Progenitor cell of endocrine pancreas (in vitro differentiated cells): Measurements from ENCODE around the gene AKAP3. TPM values are rescaled to one million over a fixed set of nuclear protein-coding genes. Genes with fewer than 3 reads are reported as not detected.

Experiments
- DNase-seq: peaks from one replicate; pipeline ENCODE4 v3.0.0; 2021; ENCODE audit warnings: low spot score; ENCODE audit not compliant: unreplicated experiment
- H3K27ac Mint-ChIP-seq: 2 replicates; pipeline ENCODE4 v1.8.0; 2021; ENCODE audit warnings: mild to moderate bottlenecking, moderate library complexity, mixed read lengths
- H3K27me3 Mint-ChIP-seq: 2 replicates; pipeline ENCODE4 v1.8.0; 2021; ENCODE audit warnings: mixed read lengths
- H3K36me3 Mint-ChIP-seq: 2 replicates; pipeline ENCODE4 v1.8.0; 2022; ENCODE audit warnings: mixed read lengths; ENCODE audit not compliant: insufficient read depth
- H3K4me1 Mint-ChIP-seq: 2 replicates; pipeline ENCODE4 v1.8.0; 2021; ENCODE audit warnings: low read depth, mixed read lengths
- H3K4me3 Mint-ChIP-seq: 2 replicates; pipeline ENCODE4 v1.8.0; 2021; ENCODE audit warnings: low read depth, mild to moderate bottlenecking, moderate library complexity, mixed read lengths
- H3K9me3 Mint-ChIP-seq: 2 replicates; pipeline ENCODE4 v1.8.0; 2021; ENCODE audit warnings: low read depth, mixed read lengths
- total RNA-seq: library from RNA; stranded (reverse); gene quantifications from 2 replicates; pipeline ENCODE4 v1.2.1, GENCODE V29; 2021
- TF ChIP-seq, protein P1 (sequence below): fragments of 200-600 bp; sonication (generic); IDR thresholded peaks from one replicate; pipeline ENCODE4 v1.5.0; 2021; ENCODE audit warnings: antibody characterized with exemption, mild to moderate bottlenecking; ENCODE audit not compliant: unreplicated experiment

Gene AKAP3
- total RNA-seq, 1 donor from 2014 or later, result 3.3 TPM

DNA sequence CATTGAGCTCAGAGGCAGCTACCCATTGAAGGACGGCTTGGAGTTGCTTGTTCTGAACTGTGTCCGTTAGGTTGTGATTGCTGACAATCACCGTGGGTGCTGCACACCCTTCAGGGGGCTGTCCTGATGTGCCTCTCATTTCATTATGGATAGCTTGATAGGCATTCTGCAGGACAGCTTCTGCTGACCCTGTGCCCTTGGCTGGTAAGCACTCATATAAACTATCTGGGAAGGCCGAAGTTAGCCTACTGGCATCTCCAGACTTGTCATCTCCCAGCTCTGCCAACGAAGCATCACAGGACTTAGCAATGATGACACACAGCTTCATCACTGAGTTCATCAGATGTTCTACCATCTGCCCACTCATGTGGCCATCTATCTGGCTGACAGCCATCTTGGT, 22.3 kb downstream of the AKAP3 start:
- Mint-ChIP-seq H3K27me3 (peaks cover 38% of the 10 kb centered on the region), H3K4me3 (no peak overlapping the region), H3K36me3 (no peaks in the 10 kb centered on the region), H3K27ac (no peak overlapping the region), H3K4me1 (no peaks in the 10 kb centered on the region), H3K9me3 (peaks cover 6% of the 10 kb centered on the region)
- TF ChIP-seq, protein P1, sequence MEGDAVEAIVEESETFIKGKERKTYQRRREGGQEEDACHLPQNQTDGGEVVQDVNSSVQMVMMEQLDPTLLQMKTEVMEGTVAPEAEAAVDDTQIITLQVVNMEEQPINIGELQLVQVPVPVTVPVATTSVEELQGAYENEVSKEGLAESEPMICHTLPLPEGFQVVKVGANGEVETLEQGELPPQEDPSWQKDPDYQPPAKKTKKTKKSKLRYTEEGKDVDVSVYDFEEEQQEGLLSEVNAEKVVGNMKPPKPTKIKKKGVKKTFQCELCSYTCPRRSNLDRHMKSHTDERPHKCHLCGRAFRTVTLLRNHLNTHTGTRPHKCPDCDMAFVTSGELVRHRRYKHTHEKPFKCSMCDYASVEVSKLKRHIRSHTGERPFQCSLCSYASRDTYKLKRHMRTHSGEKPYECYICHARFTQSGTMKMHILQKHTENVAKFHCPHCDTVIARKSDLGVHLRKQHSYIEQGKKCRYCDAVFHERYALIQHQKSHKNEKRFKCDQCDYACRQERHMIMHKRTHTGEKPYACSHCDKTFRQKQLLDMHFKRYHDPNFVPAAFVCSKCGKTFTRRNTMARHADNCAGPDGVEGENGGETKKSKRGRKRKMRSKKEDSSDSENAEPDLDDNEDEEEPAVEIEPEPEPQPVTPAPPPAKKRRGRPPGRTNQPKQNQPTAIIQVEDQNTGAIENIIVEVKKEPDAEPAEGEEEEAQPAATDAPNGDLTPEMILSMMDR, result no peak
- no peak for DNase-seq

DNA sequence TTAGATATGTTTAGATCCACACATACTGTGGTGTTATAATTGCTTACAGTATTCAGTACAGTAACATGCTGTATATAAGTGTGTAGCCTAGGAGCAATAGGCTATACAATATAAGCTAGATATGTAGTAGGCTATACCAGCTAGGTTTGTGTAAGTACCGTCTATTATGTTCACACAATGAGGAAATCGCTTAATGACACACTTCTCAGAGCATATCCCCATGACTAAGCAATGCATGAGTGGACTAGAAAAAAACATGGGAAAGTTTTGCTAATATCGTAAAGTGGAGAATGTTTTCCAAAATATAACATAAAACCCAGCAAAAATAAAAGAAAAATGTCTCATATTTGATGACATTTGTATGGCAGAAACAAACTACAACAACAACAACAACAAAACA, 27.3 kb downstream of the AKAP3 start:
- no peak for DNase-seq
- TF ChIP-seq, protein P1, result no peak
- H3K27me3 Mint-ChIP-seq, result peaks cover 15% of the 10 kb centered on the region
- no peaks in the 10 kb centered on the region for H3K4me1 Mint-ChIP-seq
- no peaks in the 10 kb centered on the region for H3K9me3 Mint-ChIP-seq
- no peaks in the 10 kb centered on the region for H3K36me3 Mint-ChIP-seq
- H3K27ac Mint-ChIP-seq, result no peak overlapping the region
- H3K4me3 Mint-ChIP-seq, result no peak overlapping the region

DNA sequence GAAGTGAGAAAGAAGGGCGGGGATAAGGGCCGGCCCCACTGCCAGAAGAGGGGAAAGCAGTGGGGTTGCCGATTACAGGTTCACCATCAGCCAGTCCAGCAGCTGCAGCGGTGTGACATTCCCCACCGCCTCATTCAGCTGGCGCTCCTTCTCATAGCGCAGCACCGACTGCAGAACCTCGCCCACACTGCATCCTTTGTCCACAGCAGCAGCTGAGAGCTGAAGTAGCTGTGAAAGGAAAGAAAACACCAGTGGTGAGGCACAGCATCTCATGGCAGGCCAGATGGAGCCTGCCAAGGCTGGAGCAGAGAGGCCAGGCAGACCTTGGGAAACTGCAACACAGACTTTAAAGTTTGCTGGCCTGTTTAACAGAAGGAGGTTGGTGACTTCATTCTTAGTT, 33.2 kb downstream of the AKAP3 start:
- TF ChIP-seq, protein P1, result no peak
- Mint-ChIP-seq H3K4me3 (no peak overlapping the region), H3K27me3 (no peaks in the 10 kb centered on the region), H3K27ac (no peak overlapping the region), H3K9me3 (no peaks in the 10 kb centered on the region), H3K36me3 (peaks cover 19% of the 10 kb centered on the region), H3K4me1 (no peaks in the 10 kb centered on the region)
- no peak for DNase-seq

DNA sequence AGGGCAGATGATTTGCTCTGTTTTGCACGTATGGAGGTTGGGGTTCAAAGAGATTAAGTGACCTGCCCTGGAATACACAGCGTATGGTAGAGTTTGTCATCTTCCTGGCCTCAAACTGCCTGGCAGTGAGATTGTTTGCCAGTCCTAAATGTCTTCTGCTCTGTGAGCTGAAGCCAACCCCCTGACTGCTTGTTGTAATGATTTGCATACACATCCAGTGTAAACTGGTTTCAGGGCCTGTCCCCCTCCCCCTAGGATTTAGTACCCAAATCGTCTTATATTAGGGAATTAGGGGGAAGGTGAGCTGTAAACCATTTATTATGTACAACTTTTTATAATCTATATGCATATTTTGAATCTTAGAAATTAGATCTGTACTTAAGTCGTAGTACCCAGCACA, 38.4 kb downstream of the AKAP3 start:
- TF ChIP-seq, protein P1, result no peak
- no peak overlapping the region for H3K27ac Mint-ChIP-seq

DNA sequence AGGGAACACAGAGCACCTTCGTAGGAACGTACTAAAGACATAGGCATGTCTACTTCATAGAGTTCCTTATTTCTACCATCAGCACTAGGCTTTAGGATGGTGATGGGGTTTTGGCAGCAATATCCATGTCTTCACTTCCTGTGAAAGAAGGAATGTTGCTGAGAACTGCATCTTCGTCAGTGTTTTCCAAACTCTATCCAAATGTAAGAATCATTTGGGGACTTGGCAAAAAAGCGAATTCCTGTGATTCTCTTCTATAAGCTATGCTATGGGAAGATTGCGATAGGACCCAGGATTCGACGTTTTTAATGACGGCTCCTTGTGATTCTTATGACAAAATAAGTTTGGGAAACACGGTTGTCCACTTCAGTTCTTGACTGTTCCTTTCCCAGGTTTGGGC, 39.8 kb downstream of the AKAP3 start:
- TF ChIP-seq, protein P1, result no peak
- peaks cover 12% of the 10 kb centered on the region for H3K36me3 Mint-ChIP-seq
- H3K4me3 Mint-ChIP-seq, result no peak overlapping the region
- peaks cover 4% of the 10 kb centered on the region for H3K27me3 Mint-ChIP-seq
- DNase-seq, result no peak
- H3K4me1 Mint-ChIP-seq, result peaks cover 7% of the 10 kb centered on the region
- H3K27ac Mint-ChIP-seq, result no peak overlapping the region
- H3K9me3 Mint-ChIP-seq, result no peaks in the 10 kb centered on the region

More for the DNA sequence above, 38.4 kb downstream of the AKAP3 start:
- Mint-ChIP-seq H3K4me3 (no peak overlapping the region), H3K4me1 (peaks cover 5% of the 10 kb centered on the region), H3K9me3 (no peaks in the 10 kb centered on the region), H3K36me3 (peaks cover 19% of the 10 kb centered on the region), H3K27me3 (no peaks in the 10 kb centered on the region)
- DNase-seq, result no peak
